Hematopoietic multipotent progenitor cell treated with erythropoietin and hydrocortisone succinate and interleukin-3 and kit ligand, for 8 days (in vitro differentiated cells): Measurements from ENCODE around the gene CPNE8.

ENCODE experiments used
- DNase-seq: peaks from one replicate; pipeline ENCODE4 v3.0.0-alpha.2; 2015

The CPNE8 gene

GRCh38 chr12:38905480-38906351 is at the start of gene CPNE8:
Gene CPNE8, minus strand, starts transcription at chr12:38905591. Its CDS starts 57 bp downstream, at chr12:38905534.
- DNase-seq = peak; percentile 70

- no peak for DNase-seq
These were observed 49.0 kb upstream of the CPNE8 start for GRCh38 chr12:38954238-38954873.

GRCh38 chr12:38949363-38949762 is 44.0 kb upstream of the CPNE8 start:
- DNase-seq = no peak

- peak; percentile 60 for DNase-seq
These were observed 29.3 kb upstream of the CPNE8 start for GRCh38 chr12:38934686-38935085.

- peak; percentile 85 for DNase-seq
These were observed 28.7 kb upstream of the CPNE8 start for GRCh38 chr12:38934078-38934584.

GRCh38 chr12:38932320-38932719 is 26.9 kb upstream of the CPNE8 start:
- DNase-seq = no peak

- DNase-seq = no peak
These were observed 26.1 kb upstream of the CPNE8 start for GRCh38 chr12:38931461-38931860.

GRCh38 chr12:38930990-38931389 is 25.6 kb upstream of the CPNE8 start:
- no peak for DNase-seq

- no peak for DNase-seq
These were observed 21.1 kb upstream of the CPNE8 start for GRCh38 chr12:38926501-38926900.

- DNase-seq = peak; percentile 79
These were observed 15.8 kb upstream of the CPNE8 start for GRCh38 chr12:38921025-38921677.

- DNase-seq = no peak
These were observed 13.8 kb upstream of the CPNE8 start for GRCh38 chr12:38919191-38919590.

GRCh38 chr12:38915429-38916182 is 10.2 kb upstream of the CPNE8 start:
- no peak for DNase-seq

- DNase-seq = no peak
These were observed 6.7 kb upstream of the CPNE8 start for GRCh38 chr12:38912116-38912515.

GRCh38 chr12:38911611-38912010 is 6.2 kb upstream of the CPNE8 start:
- DNase-seq = no peak

GRCh38 chr12:38907201-38907923 is 2.0 kb upstream of the CPNE8 start:
- no peak for DNase-seq

GRCh38 chr12:38906482-38907200 is 1.2 kb upstream of the CPNE8 start:
- peak; percentile 85 for DNase-seq

- DNase-seq = peak; percentile 88
These were observed 583 bp downstream of the CPNE8 start for GRCh38 chr12:38904537-38905479.

- DNase-seq = peak; percentile 40
These were observed 1.8 kb downstream of the CPNE8 start for GRCh38 chr12:38903596-38903995.

- DNase-seq = no peak
These were observed 7.2 kb downstream of the CPNE8 start for GRCh38 chr12:38898001-38898684.

GRCh38 chr12:38895446-38895845 is 9.9 kb downstream of the CPNE8 start:
- DNase-seq = no peak
